Measurements from ENCODE around the gene IPO8. TPM values are rescaled to one million over a fixed set of nuclear protein-coding genes. Genes with fewer than 3 reads are reported as not detected.
"Not testable (repeated sequence)": the region's sequence is repeated elsewhere in the genome, so short reads cannot be mapped to it uniquely, and the experiment has no call there.

Gene IPO8
- polyA plus RNA-seq, 1 experiment: 19.6 TPM

DNA sequence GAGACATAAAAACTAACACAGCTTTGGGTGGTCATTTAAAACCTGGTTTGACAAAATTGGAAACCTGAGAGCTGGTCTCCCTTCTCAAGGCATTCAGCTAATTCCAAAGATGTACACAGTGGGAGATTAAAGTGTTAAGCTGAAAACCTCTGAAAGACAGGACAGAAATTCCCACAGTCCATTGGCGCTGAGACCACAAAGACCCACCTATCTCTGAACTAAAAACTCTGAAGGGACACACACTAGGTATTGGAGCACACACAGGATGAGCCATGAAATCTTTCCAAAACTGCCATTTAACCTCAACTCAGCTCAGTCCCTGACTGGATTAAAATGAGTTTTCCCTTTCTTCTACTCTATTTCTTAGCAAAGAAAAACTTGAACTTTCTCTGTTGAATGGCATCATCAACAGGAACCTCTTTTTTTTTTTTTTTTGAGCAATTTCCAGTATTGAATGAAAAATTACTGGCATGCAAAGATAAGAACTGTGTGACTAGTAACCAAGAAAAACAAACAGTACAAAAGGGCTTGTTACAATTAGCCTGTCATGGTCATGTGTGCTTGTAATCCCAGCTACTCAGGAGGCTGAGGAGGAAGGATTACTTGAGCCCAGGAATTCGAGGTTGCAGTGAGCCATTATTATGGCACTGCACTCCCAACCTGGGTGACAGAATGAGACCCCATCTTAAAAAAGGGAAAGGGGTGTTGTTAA lies 82.4 kb downstream of the IPO8 start:
- DNase-seq (ENCODE audit: low read depth, low spot score): no peak

DNA sequence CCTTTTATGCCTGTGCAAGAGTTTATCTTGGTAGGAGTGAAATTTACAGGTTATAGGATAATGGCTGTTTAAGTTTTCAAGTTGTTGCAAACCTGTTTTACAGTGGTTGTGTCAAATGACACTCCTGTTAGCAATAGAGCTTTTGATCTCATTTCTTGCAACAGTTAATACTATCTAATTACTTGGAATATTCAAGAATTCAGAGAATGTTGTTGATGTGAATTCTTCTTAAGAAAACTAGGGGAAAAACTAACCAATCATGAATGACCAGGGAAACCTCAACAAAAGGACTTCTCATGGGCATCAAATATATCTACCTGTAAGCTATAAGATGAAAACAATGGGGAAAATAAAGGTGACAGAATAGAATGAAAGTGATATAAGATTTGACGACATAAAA lies 85.0 kb downstream of the IPO8 start:
- CTCF ChIA-PET: no interaction called here
- H3K4me3 ChIP-seq (ENCODE audit: low read depth, low read length): no peak overlapping the region
- POLR2A ChIA-PET: interaction anchor here (0.7 to 0.8 kb wide), 2 partner anchors 80 to 900 kb away, joined by 4 to 10 read pairs; no protein-coding TSS in a partner anchor
- DNase-seq (ENCODE audit: low read depth, low spot score): no peak
- H3K9me3 ChIP-seq (ENCODE audit: control insufficient read depth, insufficient read depth, low read length): no peaks in the 10 kb centered on the region
- TF ChIP-seq, protein P1, sequence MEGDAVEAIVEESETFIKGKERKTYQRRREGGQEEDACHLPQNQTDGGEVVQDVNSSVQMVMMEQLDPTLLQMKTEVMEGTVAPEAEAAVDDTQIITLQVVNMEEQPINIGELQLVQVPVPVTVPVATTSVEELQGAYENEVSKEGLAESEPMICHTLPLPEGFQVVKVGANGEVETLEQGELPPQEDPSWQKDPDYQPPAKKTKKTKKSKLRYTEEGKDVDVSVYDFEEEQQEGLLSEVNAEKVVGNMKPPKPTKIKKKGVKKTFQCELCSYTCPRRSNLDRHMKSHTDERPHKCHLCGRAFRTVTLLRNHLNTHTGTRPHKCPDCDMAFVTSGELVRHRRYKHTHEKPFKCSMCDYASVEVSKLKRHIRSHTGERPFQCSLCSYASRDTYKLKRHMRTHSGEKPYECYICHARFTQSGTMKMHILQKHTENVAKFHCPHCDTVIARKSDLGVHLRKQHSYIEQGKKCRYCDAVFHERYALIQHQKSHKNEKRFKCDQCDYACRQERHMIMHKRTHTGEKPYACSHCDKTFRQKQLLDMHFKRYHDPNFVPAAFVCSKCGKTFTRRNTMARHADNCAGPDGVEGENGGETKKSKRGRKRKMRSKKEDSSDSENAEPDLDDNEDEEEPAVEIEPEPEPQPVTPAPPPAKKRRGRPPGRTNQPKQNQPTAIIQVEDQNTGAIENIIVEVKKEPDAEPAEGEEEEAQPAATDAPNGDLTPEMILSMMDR (IDR thresholded peaks at IDR 0.05; ENCODE audit: low read depth, low read length): no peak
- no peak overlapping the region for H3K27ac ChIP-seq (ENCODE audit: low read depth, low read length)
- no peaks in the 10 kb centered on the region for H3K27me3 ChIP-seq (ENCODE audit: control insufficient read depth, insufficient read depth, low read length)

More for the DNA sequence above, 82.4 kb downstream of the IPO8 start:
- Histone ChIP-seq H3K27me3 (ENCODE audit: control insufficient read depth, insufficient read depth, low read length) (no peaks in the 10 kb centered on the region), H3K9me3 (ENCODE audit: control insufficient read depth, insufficient read depth, low read length) (no peaks in the 10 kb centered on the region; the same call in 1 of the 2 replicates), H3K27ac (ENCODE audit: low read depth, low read length) (no peak overlapping the region), H3K4me3 (ENCODE audit: low read depth, low read length) (no peak overlapping the region)
- TF ChIP-seq, protein P1 (IDR thresholded peaks at IDR 0.05; ENCODE audit: low read depth, low read length): no peak
- POLR2A ChIA-PET: no interaction called here
- CTCF ChIA-PET: interaction anchor here (0.7 kb wide), 1 partner anchor 25 kb away, joined by 3 read pairs; no protein-coding TSS in a partner anchor

DNA sequence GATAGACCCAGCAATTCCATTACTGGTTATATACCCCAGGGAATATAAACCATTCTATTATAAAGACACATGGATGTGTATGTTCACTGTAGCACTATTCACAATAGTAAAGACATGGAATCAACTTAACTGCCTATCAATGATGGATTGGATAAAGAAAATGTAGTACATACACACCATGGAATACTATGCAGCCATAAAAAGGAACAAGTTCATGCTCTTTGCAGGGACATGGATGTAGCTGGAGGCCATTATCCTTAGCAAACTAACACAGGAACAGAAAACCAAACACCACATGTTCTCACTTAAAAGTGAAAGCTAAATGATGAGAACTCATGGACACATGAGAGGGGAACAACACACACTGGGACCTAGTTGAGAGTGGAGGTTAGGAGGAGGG lies 85.8 kb downstream of the IPO8 start:
- H3K27ac ChIP-seq (ENCODE audit: low read depth, low read length); H3K27me3 ChIP-seq (ENCODE audit: control insufficient read depth, insufficient read depth, low read length); DNase-seq (ENCODE audit: low read depth, low spot score); H3K9me3 ChIP-seq (ENCODE audit: control insufficient read depth, insufficient read depth, low read length); POLR2A ChIA-PET; CTCF ChIA-PET; H3K4me3 ChIP-seq (ENCODE audit: low read depth, low read length): not testable (repeated sequence)

DNA sequence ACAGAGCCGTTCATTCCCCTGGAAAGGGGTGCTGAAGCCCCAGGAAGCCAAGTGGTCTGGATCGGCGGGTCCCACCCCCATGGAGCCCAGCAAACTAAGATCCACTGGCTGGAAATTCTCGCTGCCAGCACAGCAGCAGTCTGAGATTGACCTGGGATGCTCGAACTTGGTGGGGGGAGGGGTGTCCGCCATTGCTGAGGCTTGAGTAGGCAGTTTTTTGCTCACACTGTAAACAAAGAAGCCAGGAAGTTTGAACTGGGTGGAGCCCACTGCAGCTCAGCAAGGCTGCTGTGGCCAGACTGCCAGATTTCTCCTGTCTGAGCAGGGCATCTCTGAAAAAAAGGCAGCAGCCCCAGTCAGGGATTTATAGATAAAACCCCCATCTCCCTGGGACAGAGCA lies 91.4 kb downstream of the IPO8 start:
- H3K9me3 ChIP-seq (ENCODE audit: control insufficient read depth, insufficient read depth, low read length); H3K27me3 ChIP-seq (ENCODE audit: control insufficient read depth, insufficient read depth, low read length); H3K27ac ChIP-seq (ENCODE audit: low read depth, low read length); H3K4me3 ChIP-seq (ENCODE audit: low read depth, low read length); DNase-seq (ENCODE audit: low read depth, low spot score): not testable (repeated sequence)
- CTCF ChIA-PET: interaction anchor here (0.6 to 0.9 kb wide), 2 partner anchors 114 to 203 kb away, joined by 5 read pairs; no protein-coding TSS in a partner anchor
- POLR2A ChIA-PET: interaction anchor here (1.2 kb wide), 1 partner anchor 91 kb away, joined by 4 read pairs; the partner anchor contains the start of gene IPO8

DNA sequence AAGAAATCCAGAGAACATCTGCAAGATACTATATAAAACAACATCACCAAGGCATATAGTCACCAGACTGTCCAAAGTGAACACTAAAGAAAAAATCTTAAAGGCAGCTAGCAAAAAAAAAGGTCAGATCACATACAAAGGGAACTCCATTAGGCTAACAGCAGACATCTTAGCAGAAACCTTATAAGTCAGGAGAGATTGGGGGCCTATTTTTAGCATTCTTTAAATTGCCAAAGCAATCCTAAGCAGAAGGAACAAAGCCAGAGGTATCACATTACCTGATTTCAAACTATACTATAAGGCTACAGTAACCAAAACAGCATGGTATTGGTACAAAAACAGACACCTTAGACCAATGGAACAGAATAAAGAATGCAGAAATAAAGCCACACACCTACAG lies 92.5 kb downstream of the IPO8 start:
- no peak overlapping the region for H3K4me3 ChIP-seq (ENCODE audit: low read depth, low read length)
- DNase-seq (ENCODE audit: low read depth, low spot score): no peak
- TF ChIP-seq, protein P1 (IDR thresholded peaks at IDR 0.05; ENCODE audit: low read depth, low read length): no peak
- CTCF ChIA-PET: interaction anchor here (0.7 kb wide), 2 partner anchors 73 to 1543 kb away, joined by 3 to 4 read pairs; no protein-coding TSS in a partner anchor
- H3K27me3 ChIP-seq (ENCODE audit: control insufficient read depth, insufficient read depth, low read length): no peaks in the 10 kb centered on the region
- POLR2A ChIA-PET: no interaction called here
- no peak overlapping the region for H3K27ac ChIP-seq (ENCODE audit: low read depth, low read length)
- peaks cover 6% of the 10 kb centered on the region for H3K9me3 ChIP-seq (ENCODE audit: control insufficient read depth, insufficient read depth, low read length)

DNA sequence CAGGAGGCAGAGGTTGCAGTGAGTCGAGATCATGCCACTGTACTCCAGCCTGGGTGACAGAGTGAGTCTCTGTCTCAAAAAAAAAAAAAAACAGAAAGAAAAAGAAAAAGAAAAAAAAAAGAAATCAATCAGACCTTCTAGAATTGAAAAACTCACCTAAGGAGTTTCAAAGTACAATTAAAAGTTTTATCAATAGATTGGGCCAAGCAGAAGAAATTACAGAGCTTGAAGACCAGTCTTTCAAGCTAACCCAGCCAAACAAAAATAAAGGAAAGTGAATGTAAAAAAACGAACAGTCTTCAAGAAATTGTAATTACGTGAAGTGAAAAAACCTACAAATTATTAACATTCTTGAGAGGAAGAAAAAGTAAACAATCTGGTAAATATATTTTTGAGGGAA lies 93.0 kb downstream of the IPO8 start:
- ChIA-PET POLR2A (no interaction called here), CTCF (interaction anchor here (0.7 kb wide), 2 partner anchors 72 to 1542 kb away, joined by 3 to 4 read pairs; no protein-coding TSS in a partner anchor)
- H3K9me3 ChIP-seq (ENCODE audit: control insufficient read depth, insufficient read depth, low read length): peaks cover 6% of the 10 kb centered on the region
- no peaks in the 10 kb centered on the region for H3K27me3 ChIP-seq (ENCODE audit: control insufficient read depth, insufficient read depth, low read length)
- no peak overlapping the region for H3K4me3 ChIP-seq (ENCODE audit: low read depth, low read length)
- TF ChIP-seq, protein P1 (IDR thresholded peaks at IDR 0.05; ENCODE audit: low read depth, low read length): no peak
- no peak overlapping the region for H3K27ac ChIP-seq (ENCODE audit: low read depth, low read length)
- no peak for DNase-seq (ENCODE audit: low read depth, low spot score)
